HFFc6 (cell line): Measurements from ENCODE around the gene OSBPL10. TPM values are rescaled to one million over a fixed set of nuclear protein-coding genes. Genes with fewer than 3 reads are reported as not detected.

Experiments used
- DNase-seq: peaks from one replicate; pipeline ENCODE4 v3.0.0-alpha.2; 2018
- H3K27ac Mint-ChIP-seq: 2 replicates; pipeline ENCODE4 v1.8.0; 2020; ENCODE audit warnings: mild to moderate bottlenecking, mixed read lengths
- H3K27me3 Mint-ChIP-seq: 2 replicates; pipeline ENCODE4 v1.8.0; 2021; ENCODE audit warnings: mild to moderate bottlenecking, moderate library complexity, mixed read lengths; ENCODE audit not compliant: insufficient read depth
- H3K36me3 Mint-ChIP-seq: 2 replicates; pipeline ENCODE4 v1.8.0; 2021; ENCODE audit warnings: low read depth, mixed read lengths
- H3K4me1 Mint-ChIP-seq: 2 replicates; pipeline ENCODE4 v1.8.0; 2020; ENCODE audit warnings: low read depth, mixed read lengths
- H3K4me3 Mint-ChIP-seq: 2 replicates; pipeline ENCODE4 v1.8.0; 2020; ENCODE audit warnings: mild to moderate bottlenecking, moderate library complexity, mixed read lengths
- H3K9me3 Mint-ChIP-seq: 2 replicates; pipeline ENCODE4 v1.8.0; 2020; ENCODE audit warnings: mild to moderate bottlenecking, mixed read lengths
- CTCF ChIP-seq: fragments of 200-600 bp; sonication (generic); IDR thresholded peaks from 2 replicates; pipeline ENCODE4 v1.5.0; 2021; ENCODE audit warnings: antibody characterized with exemption, mild to moderate bottlenecking
- total RNA-seq, 6 experiments: library from RNA; stranded (reverse); fragmentation: NEBNext Ultra II Directional; extraction: Animal tissue kit (Norgen Biotek cat#: 25700); gene quantifications; 2 replicates in 1 of 6; 3 replicates in 5 of 6; pipeline ENCODE4 v1.2.3, GENCODE V29; 2021

Gene OSBPL10
- total RNA-seq, 6 experiments from 2014 or later: 7.3 to 8.9 (median 8.6) TPM

- peaks cover 14% of the 10 kb centered on the region for H3K9me3 Mint-ChIP-seq
- peaks cover 13% of the 10 kb centered on the region for H3K4me1 Mint-ChIP-seq
- peaks cover 13% of the 10 kb centered on the region for H3K36me3 Mint-ChIP-seq
- TF ChIP-seq CTCF: no peak
- H3K4me3 Mint-ChIP-seq: no peak overlapping the region
- H3K27ac Mint-ChIP-seq: no peak overlapping the region
- H3K27me3 Mint-ChIP-seq: no peaks in the 10 kb centered on the region
- no peak for DNase-seq
Measured at GRCh38 chr3:31947162-31947561, 33.9 kb downstream of the OSBPL10 start.

DNA sequence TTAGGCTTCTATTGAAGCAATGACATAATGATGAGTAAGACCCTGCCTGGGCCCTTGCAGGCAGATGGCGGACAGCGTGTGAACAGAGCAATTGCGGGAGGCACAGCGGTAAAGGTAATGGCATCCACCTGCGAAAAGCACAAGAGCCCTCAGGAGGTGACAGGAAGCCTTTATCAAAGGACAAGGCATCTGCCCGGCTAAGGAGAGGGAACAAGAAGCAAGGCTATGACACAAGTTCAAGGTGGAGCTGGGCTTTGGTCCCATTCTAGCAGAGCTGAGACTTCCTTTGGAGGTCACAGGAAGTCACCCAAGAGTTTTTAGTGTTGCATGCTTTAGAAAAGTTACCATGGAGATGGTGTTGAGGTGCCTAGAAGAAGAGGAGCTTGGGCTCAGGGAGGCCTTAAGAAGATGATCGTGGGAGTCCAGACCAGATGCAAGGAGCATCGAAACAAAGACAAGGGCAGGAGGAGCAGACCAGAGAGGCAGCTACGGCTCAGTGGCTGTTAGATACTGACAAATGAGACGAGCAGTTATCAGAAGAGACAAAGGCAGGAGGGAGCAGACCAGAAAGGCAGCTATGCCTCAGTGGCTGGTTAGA, 34.5 kb downstream of the OSBPL10 start:
- H3K27ac Mint-ChIP-seq: no peak overlapping the region
- peaks cover 14% of the 10 kb centered on the region for H3K9me3 Mint-ChIP-seq
- peaks cover 13% of the 10 kb centered on the region for H3K36me3 Mint-ChIP-seq
- TF ChIP-seq CTCF: no peak
- no peaks in the 10 kb centered on the region for H3K27me3 Mint-ChIP-seq
- no peak for DNase-seq
- H3K4me3 Mint-ChIP-seq: no peak overlapping the region
- H3K4me1 Mint-ChIP-seq: peaks cover 13% of the 10 kb centered on the region

DNA sequence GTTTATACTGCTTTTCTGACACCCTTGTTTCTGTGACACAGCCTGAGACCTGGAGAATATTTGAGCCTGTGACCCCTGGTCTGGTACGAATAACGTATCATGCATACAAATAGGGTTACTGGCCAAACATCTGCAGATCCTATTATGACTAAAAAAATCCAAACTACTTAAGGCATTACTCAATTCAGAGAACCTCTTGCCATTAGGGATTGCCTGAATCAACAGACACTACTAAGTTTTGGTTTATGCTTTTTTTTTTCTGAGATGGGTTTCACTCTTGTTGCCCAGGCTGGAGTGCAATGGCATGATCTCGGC, 35.4 kb downstream of the OSBPL10 start:
- no peak for DNase-seq
- H3K4me1 Mint-ChIP-seq: peaks cover 13% of the 10 kb centered on the region
- no peaks in the 10 kb centered on the region for H3K27me3 Mint-ChIP-seq

DNA sequence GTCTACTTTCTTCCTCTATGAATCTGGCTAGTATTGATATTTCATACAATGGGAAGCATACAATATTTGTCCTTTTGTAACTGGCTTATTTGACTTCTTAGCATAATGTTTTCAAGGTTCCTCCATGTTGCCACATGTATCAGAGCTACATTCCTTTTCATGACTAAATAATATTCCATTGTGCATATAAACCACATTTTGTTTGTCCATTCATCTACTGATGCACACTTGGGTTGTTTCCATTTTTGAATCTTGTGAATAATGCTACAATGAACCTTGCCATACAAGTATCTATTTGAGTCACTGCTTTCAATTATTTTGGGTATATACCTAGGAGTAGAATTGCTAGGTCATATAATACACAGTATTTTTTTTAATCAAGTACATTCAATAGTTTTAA, 38.0 kb downstream of the OSBPL10 start:
- Mint-ChIP-seq H3K36me3 (no peaks in the 10 kb centered on the region), H3K27ac (no peak overlapping the region), H3K4me1 (peaks cover 13% of the 10 kb centered on the region), H3K27me3 (no peaks in the 10 kb centered on the region), H3K9me3 (peaks cover 4% of the 10 kb centered on the region; the same call in 1 of the 2 replicates), H3K4me3 (no peak overlapping the region)
- no peak for DNase-seq
- TF ChIP-seq CTCF: no peak

More for the DNA sequence above, 35.4 kb downstream of the OSBPL10 start:
- Mint-ChIP-seq H3K36me3 (peaks cover 9% of the 10 kb centered on the region), H3K27ac (no peak overlapping the region), H3K9me3 (peaks cover 12% of the 10 kb centered on the region), H3K4me3 (no peak overlapping the region)
- no peak for TF ChIP-seq CTCF

DNA sequence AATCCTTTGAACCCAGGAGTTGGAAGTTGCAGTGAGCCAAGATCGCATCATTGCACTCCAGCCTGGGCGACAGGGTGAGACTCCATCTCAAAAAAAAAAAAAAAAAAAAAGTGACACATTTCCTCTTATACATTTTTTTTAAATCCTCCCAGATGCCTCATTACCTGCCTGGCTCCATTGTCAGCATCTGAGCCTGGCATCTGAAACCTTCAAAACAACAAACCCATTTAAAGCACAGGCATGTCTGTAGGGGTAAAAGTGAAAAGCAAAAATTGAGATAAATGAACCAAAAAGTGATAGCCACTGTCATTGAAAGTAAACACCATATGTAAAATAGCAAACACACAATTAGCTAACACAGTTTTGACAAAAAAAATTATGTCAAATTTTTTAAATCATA, 38.6 kb downstream of the OSBPL10 start:
- H3K4me1 Mint-ChIP-seq: peaks cover 13% of the 10 kb centered on the region
- H3K9me3 Mint-ChIP-seq: peaks cover 4% of the 10 kb centered on the region; the same call in 1 of the 2 replicates
- no peaks in the 10 kb centered on the region for H3K27me3 Mint-ChIP-seq
- no peak for DNase-seq
- no peak for TF ChIP-seq CTCF
- no peak overlapping the region for H3K27ac Mint-ChIP-seq
- no peaks in the 10 kb centered on the region for H3K36me3 Mint-ChIP-seq
- no peak overlapping the region for H3K4me3 Mint-ChIP-seq

GRCh38 chr3:31937225-31937624, 43.8 kb downstream of the OSBPL10 start:
- Mint-ChIP-seq H3K4me3 (no peak overlapping the region), H3K9me3 (no peaks in the 10 kb centered on the region), H3K4me1 (no peaks in the 10 kb centered on the region), H3K27me3 (no peaks in the 10 kb centered on the region; the same call in 1 of the 2 replicates), H3K36me3 (no peaks in the 10 kb centered on the region), H3K27ac (no peak overlapping the region)
- no peak for TF ChIP-seq CTCF
- DNase-seq: no peak
